ENCODE data around the gene C4B.
"Not testable (repeated sequence)": the region's sequence is repeated elsewhere in the genome, so short reads cannot be mapped to it uniquely, and the experiment has no call there.

C4B gene

GRCh38 chr6:32014547-32014946, at the start of gene C4B:
C4B (plus strand) TSS chr6:32014795; CDS start chr6:32014846, 51 bp downstream.
- not testable (repeated sequence) for H3K4me3 ChIP-seq (ENCODE audit: low read depth, low read length); H3K27me3 ChIP-seq (ENCODE audit: control insufficient read depth, insufficient read depth, low read length); H3K9me3 ChIP-seq (ENCODE audit: control insufficient read depth, insufficient read depth, low read depth, low read length); H3K9ac ChIP-seq (ENCODE audit: low read length); H3K36me3 ChIP-seq (ENCODE audit: control insufficient read depth, insufficient read depth, low read length); H3K27ac ChIP-seq (ENCODE audit: low read depth, low read length); H3K4me1 ChIP-seq (ENCODE audit: control insufficient read depth, insufficient read depth, low read length)

GRCh38 chr6:31965700-31966099, 48.9 kb upstream of the C4B start:
- Histone ChIP-seq H3K4me3 (ENCODE audit: low read depth, low read length) (no peak overlapping the region), H3K4me1 (ENCODE audit: control insufficient read depth, insufficient read depth, low read length) (no peaks in the 10 kb centered on the region), H3K27me3 (ENCODE audit: control insufficient read depth, insufficient read depth, low read length) (no peaks in the 10 kb centered on the region), H3K9me3 (ENCODE audit: control insufficient read depth, insufficient read depth, low read depth, low read length) (no peaks in the 10 kb centered on the region), H3K36me3 (ENCODE audit: control insufficient read depth, insufficient read depth, low read length) (peaks cover 95% of the 10 kb centered on the region), H3K27ac (ENCODE audit: low read depth, low read length) (no peak overlapping the region), H3K9ac (ENCODE audit: low read length) (no peak overlapping the region)

- Histone ChIP-seq H3K36me3 (ENCODE audit: control insufficient read depth, insufficient read depth, low read length) (peaks cover 87% of the 10 kb centered on the region), H3K9ac (ENCODE audit: low read length) (no peak overlapping the region), H3K27me3 (ENCODE audit: control insufficient read depth, insufficient read depth, low read length) (no peaks in the 10 kb centered on the region), H3K9me3 (ENCODE audit: control insufficient read depth, insufficient read depth, low read depth, low read length) (no peaks in the 10 kb centered on the region), H3K27ac (ENCODE audit: low read depth, low read length) (no peak overlapping the region), H3K4me3 (ENCODE audit: low read depth, low read length) (no peak overlapping the region), H3K4me1 (ENCODE audit: control insufficient read depth, insufficient read depth, low read length) (no peaks in the 10 kb centered on the region)
Observed at GRCh38 chr6:31966506-31966905, 48.1 kb upstream of the C4B start.

GRCh38 chr6:31966997-31967925, 47.3 kb upstream of the C4B start:
- Histone ChIP-seq H3K4me3 (ENCODE audit: low read depth, low read length) (no peak overlapping the region), H3K4me1 (ENCODE audit: control insufficient read depth, insufficient read depth, low read length) (no peaks in the 10 kb centered on the region), H3K9ac (ENCODE audit: low read length) (no peak overlapping the region), H3K27me3 (ENCODE audit: control insufficient read depth, insufficient read depth, low read length) (no peaks in the 10 kb centered on the region), H3K9me3 (ENCODE audit: control insufficient read depth, insufficient read depth, low read depth, low read length) (no peaks in the 10 kb centered on the region), H3K27ac (ENCODE audit: low read depth, low read length) (no peak overlapping the region), H3K36me3 (ENCODE audit: control insufficient read depth, insufficient read depth, low read length) (peaks cover 80% of the 10 kb centered on the region)

- Histone ChIP-seq H3K36me3 (ENCODE audit: control insufficient read depth, insufficient read depth, low read length) (peaks cover 73% of the 10 kb centered on the region), H3K4me1 (ENCODE audit: control insufficient read depth, insufficient read depth, low read length) (peaks cover 2% of the 10 kb centered on the region), H3K9me3 (ENCODE audit: control insufficient read depth, insufficient read depth, low read depth, low read length) (no peaks in the 10 kb centered on the region), H3K4me3 (ENCODE audit: low read depth, low read length) (no peak overlapping the region), H3K27me3 (ENCODE audit: control insufficient read depth, insufficient read depth, low read length) (no peaks in the 10 kb centered on the region), H3K27ac (ENCODE audit: low read depth, low read length) (no peak overlapping the region), H3K9ac (ENCODE audit: low read length) (no peak overlapping the region)
Observed at GRCh38 chr6:31967926-31968320, 46.7 kb upstream of the C4B start.

GRCh38 chr6:31968326-31968725, 46.3 kb upstream of the C4B start:
- Histone ChIP-seq H3K9ac (ENCODE audit: low read length) (no peak overlapping the region), H3K36me3 (ENCODE audit: control insufficient read depth, insufficient read depth, low read length) (peaks cover 69% of the 10 kb centered on the region), H3K9me3 (ENCODE audit: control insufficient read depth, insufficient read depth, low read depth, low read length) (no peaks in the 10 kb centered on the region), H3K27me3 (ENCODE audit: control insufficient read depth, insufficient read depth, low read length) (no peaks in the 10 kb centered on the region), H3K27ac (ENCODE audit: low read depth, low read length) (no peak overlapping the region), H3K4me3 (ENCODE audit: low read depth, low read length) (no peak overlapping the region), H3K4me1 (ENCODE audit: control insufficient read depth, insufficient read depth, low read length) (peaks cover 6% of the 10 kb centered on the region)

GRCh38 chr6:31968791-31969711, 45.5 kb upstream of the C4B start:
- no peak overlapping the region for H3K9ac ChIP-seq (ENCODE audit: low read length)
- H3K27ac ChIP-seq (ENCODE audit: low read depth, low read length): no peak overlapping the region
- H3K4me3 ChIP-seq (ENCODE audit: low read depth, low read length): no peak overlapping the region
- no peaks in the 10 kb centered on the region for H3K9me3 ChIP-seq (ENCODE audit: control insufficient read depth, insufficient read depth, low read depth, low read length)
- H3K36me3 ChIP-seq (ENCODE audit: control insufficient read depth, insufficient read depth, low read length): peaks cover 62% of the 10 kb centered on the region
- H3K27me3 ChIP-seq (ENCODE audit: control insufficient read depth, insufficient read depth, low read length): no peaks in the 10 kb centered on the region
- H3K4me1 ChIP-seq (ENCODE audit: control insufficient read depth, insufficient read depth, low read length): peaks cover 7% of the 10 kb centered on the region

GRCh38 chr6:31969712-31970603, 44.6 kb upstream of the C4B start:
- no peak overlapping the region; the same call in 1 of the 2 replicates for H3K4me3 ChIP-seq (ENCODE audit: low read depth, low read length)
- H3K4me1 ChIP-seq (ENCODE audit: control insufficient read depth, insufficient read depth, low read length): peaks cover 7% of the 10 kb centered on the region
- no peak overlapping the region for H3K27ac ChIP-seq (ENCODE audit: low read depth, low read length)
- H3K9ac ChIP-seq (ENCODE audit: low read length): no peak overlapping the region
- no peaks in the 10 kb centered on the region for H3K27me3 ChIP-seq (ENCODE audit: control insufficient read depth, insufficient read depth, low read length)
- no peaks in the 10 kb centered on the region for H3K9me3 ChIP-seq (ENCODE audit: control insufficient read depth, insufficient read depth, low read depth, low read length)
- H3K36me3 ChIP-seq (ENCODE audit: control insufficient read depth, insufficient read depth, low read length): peaks cover 57% of the 10 kb centered on the region

- H3K36me3 ChIP-seq (ENCODE audit: control insufficient read depth, insufficient read depth, low read length): peaks cover 50% of the 10 kb centered on the region
- no peaks in the 10 kb centered on the region; the same call in 1 of the 2 replicates for H3K9me3 ChIP-seq (ENCODE audit: control insufficient read depth, insufficient read depth, low read depth, low read length)
- H3K27me3 ChIP-seq (ENCODE audit: control insufficient read depth, insufficient read depth, low read length): no peaks in the 10 kb centered on the region
- H3K4me3 ChIP-seq (ENCODE audit: low read depth, low read length): peak overlapping the region; percentile 86
- H3K4me1 ChIP-seq (ENCODE audit: control insufficient read depth, insufficient read depth, low read length): peaks cover 7% of the 10 kb centered on the region
- H3K9ac ChIP-seq (ENCODE audit: low read length): peak overlapping the region; percentile 74
- no peak overlapping the region for H3K27ac ChIP-seq (ENCODE audit: low read depth, low read length)
Observed at GRCh38 chr6:31970604-31971271, 43.9 kb upstream of the C4B start.
